ENCODE measurements around the gene TAGLN2. TPM values are rescaled to one million over a fixed set of nuclear protein-coding genes. Genes with fewer than 3 reads are reported as not detected.
A peak's percentile ranks its signal among the peaks of the same experiment; 100 is the strongest.

TAGLN2 gene
- total and polyA plus RNA-seq, 9 of the 15 experiments (the other 6 are each of a cell fraction or from before 2014, with no cell fraction given) = 192 to 683 (median 455) TPM

DNA sequence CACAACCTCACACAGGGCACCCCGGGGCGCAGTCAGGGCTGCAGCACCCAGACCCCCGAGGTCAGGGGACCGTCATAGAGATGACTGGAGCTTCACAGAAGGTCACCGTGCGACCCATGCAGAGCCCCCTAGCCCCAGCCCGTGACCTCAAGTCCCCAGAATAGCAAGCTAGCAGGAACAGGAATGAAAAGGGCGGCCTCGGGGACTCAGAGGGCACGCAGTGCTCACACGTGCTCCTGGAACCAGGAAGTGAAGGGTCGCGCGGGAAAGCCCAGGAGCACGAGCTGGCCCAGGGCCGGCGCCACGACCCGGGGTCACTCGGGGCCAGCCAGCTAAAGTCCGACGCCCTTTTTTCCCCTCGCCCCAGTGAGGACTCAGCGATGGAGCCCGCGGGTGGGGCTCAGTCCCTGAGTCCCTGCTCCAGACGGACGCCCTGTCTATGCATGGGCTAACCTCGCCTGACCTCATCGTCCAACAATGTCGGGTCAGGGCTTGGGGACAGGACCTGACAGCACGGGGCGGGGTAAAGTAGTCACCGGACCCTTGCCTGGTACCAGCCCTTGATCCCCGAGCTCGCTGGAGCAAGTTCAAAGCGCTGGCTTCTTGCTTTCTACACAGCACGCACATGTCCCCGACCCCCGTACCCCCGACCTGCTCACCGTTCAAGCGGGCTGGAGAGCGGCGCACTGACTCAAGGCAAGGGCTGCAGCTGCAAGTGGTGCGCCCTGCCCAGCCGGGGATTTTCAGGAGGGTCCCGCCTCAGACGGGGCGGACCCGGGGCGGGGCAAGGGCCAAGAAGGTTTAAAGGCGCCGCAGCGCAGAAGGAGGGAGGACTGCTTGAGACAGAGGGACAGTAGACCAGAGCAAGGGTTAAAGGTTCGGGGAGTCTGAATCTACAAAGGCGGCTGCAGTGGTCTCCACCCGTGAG, at the start of gene TAGLN2 (continued):
- TF ChIP-seq CEBPG (CRISPR knock-in tag; IDR thresholded peaks at IDR 0.05) (peak; percentile 34; the same call in 1 of the 2 replicates), CEBPG (tag; conservative IDR thresholded peaks at IDR 0.05 in 1 of 2, IDR thresholded peaks at IDR 0.05 in 1 of 2) (no peak), NRF1 (conservative IDR thresholded peaks at IDR 0.05 in 1 of 2, IDR thresholded peaks at IDR 0.05 in 1 of 2) (peak; percentile 65 to 72), ZNF431 (CRISPR knock-in tag; IDR thresholded peaks at IDR 0.05) (peak; percentile 58), WHSC1 (IDR thresholded peaks at IDR 0.05; ENCODE audit: low read length) (no peak), NFRKB (IDR thresholded peaks at IDR 0.05; ENCODE audit: low read depth) (peak; percentile 84; the same call in 1 of the 2 replicates), ZNF280A (IDR thresholded peaks at IDR 0.05; ENCODE audit: low read depth, partially characterized antibody) (no peak), ZNF609 (CRISPR knock-in tag; IDR thresholded peaks at IDR 0.05; ENCODE audit: borderline replicate concordance) (no peak; the same call in 1 of the 2 replicates), EHMT2 (IDR thresholded peaks at IDR 0.05) (no peak), ZNF511 (CRISPR knock-in tag; IDR thresholded peaks at IDR 0.05) (peak; percentile 71), POLR2A (conservative IDR thresholded peaks at IDR 0.05) (peak; percentile 98), HEY1 (CRISPR knock-in tag; IDR thresholded peaks at IDR 0.05; ENCODE audit: borderline replicate concordance) (no peak), HMGN3 (IDR thresholded peaks at IDR 0.05; ENCODE audit: borderline replicate concordance, extremely low read depth, insufficient read length, low read depth, low read length) (no peak), TEAD2 (tag; IDR thresholded peaks at IDR 0.05) (peak; percentile 59; the same call in 1 of the 2 replicates), SMAD4 (CRISPR knock-in tag; conservative IDR thresholded peaks at IDR 0.05) (peak; percentile 55; the same call in 1 of the 2 replicates), FOXO4 (CRISPR knock-in tag; IDR thresholded peaks at IDR 0.05) (0 out of 2 replicates have a peak, but pooled peaks have one; percentile 5), ZBTB9 (CRISPR knock-in tag; IDR thresholded peaks at IDR 0.05) (peak; percentile 34; the same call in 1 of the 2 replicates)
